Caco-2 (cell line): ENCODE measurements around the gene GCC2. TPM values are rescaled to one million over a fixed set of nuclear protein-coding genes. Genes with fewer than 3 reads are reported as not detected.
A peak's percentile ranks its signal among the peaks of the same experiment; 100 is the strongest.
"Not testable (repeated sequence)": the region's sequence is repeated elsewhere in the genome, so short reads cannot be mapped to it uniquely, and the experiment has no call there.

Experiments
- BruUV-seq: library from RNA; stranded (reverse); fragments of 400-500 nt; replicated peaks from 2 replicates; lab custom pipeline; 2021; lab: Mats Ljungman, UMichigan
- CTCF ChIA-PET: fragments of 300-600 bp; sonication (Branson Sonifier 250); formaldehyde crosslinking; loops from one replicate; lab custom pipeline; 2022; ENCODE audit warnings: antibody characterized with exemption; lab: Charles Lee
- POLR2A ChIA-PET: fragments of 300-600 bp; sonication (Branson Sonifier 250); formaldehyde crosslinking; loops from one replicate; lab custom pipeline; 2022; ENCODE audit warnings: antibody characterized with exemption; lab: Charles Lee
- DNase-seq, 2 experiments: peaks; one replicate each; pipeline versions ENCODE4 v3.0.0 to v3.0.0-alpha.2; 2020 to 2022
- H3K27me3 ChIP-seq: replicated peaks from 2 replicates; pipeline ENCODE4 v1.6.0; 2011; ENCODE audit warnings: low read length; ENCODE audit not compliant: control insufficient read depth, insufficient read depth
- H3K36me3 ChIP-seq: 2 replicates; pipeline ENCODE4 v1.5.1; 2011; ENCODE audit warnings: low read length; ENCODE audit not compliant: control insufficient read depth, insufficient read depth
- H3K4me1 ChIP-seq: fragments of 250-450 bp; sonication (Bioruptor Pico); 2 replicates; pipeline ENCODE4 v1.5.1; 2020; ENCODE audit warnings: mild to moderate bottlenecking
- H3K4me3 ChIP-seq: 2 replicates; pipeline ENCODE4 v1.5.1; 2011; ENCODE audit warnings: low read depth, mild to moderate bottlenecking, control low read depth, low read length
- H3K9me3 ChIP-seq: fragments of 250-450 bp; sonication (Bioruptor Pico); 2 replicates; pipeline ENCODE4 v1.5.1; 2020; ENCODE audit warnings: mild to moderate bottlenecking, moderate library complexity
- H3K27ac Mint-ChIP-seq: one replicate; pipeline ENCODE4 v1.8.0; 2022; ENCODE audit warnings: mixed read lengths; ENCODE audit not compliant: unreplicated experiment
- H3K27me3 Mint-ChIP-seq: one replicate; pipeline ENCODE4 v1.8.0; 2022; ENCODE audit warnings: mixed read lengths; ENCODE audit not compliant: insufficient read depth, unreplicated experiment
- H3K36me3 Mint-ChIP-seq: one replicate; pipeline ENCODE4 v1.8.0; 2022; ENCODE audit warnings: mild to moderate bottlenecking, mixed read lengths; ENCODE audit not compliant: insufficient read depth, unreplicated experiment
- H3K4me1 Mint-ChIP-seq: one replicate; pipeline ENCODE4 v1.8.0; 2022; ENCODE audit warnings: low read depth, mixed read lengths; ENCODE audit not compliant: unreplicated experiment
- H3K4me3 Mint-ChIP-seq: one replicate; pipeline ENCODE4 v1.8.0; 2022; ENCODE audit warnings: mild to moderate bottlenecking, moderate library complexity, mixed read lengths; ENCODE audit not compliant: unreplicated experiment
- H3K9me3 Mint-ChIP-seq: one replicate; pipeline ENCODE4 v1.8.0; 2022; ENCODE audit warnings: mixed read lengths; ENCODE audit not compliant: unreplicated experiment
- CTCF ChIP-seq, 2 experiments: fragments of 200-600 bp in 1 of 2; IDR thresholded peaks; 1 replicate in 1 of 2; 2 replicates in 1 of 2; pipeline versions ENCODE4 v1.5.1 to v1.8.0; 2011 to 2022; ENCODE audit warnings: antibody characterized with exemption in 1 of 2, control low read depth in 1 of 2, inconsistent platforms in 1 of 2, low read depth in 1 of 2, low read length in 1 of 2, mild to moderate bottlenecking in 1 of 2, moderate library complexity in 1 of 2; ENCODE audit not compliant: insufficient read depth in 1 of 2, severe bottlenecking in 1 of 2, unreplicated experiment in 1 of 2
- intact Hi-C: fragments of 100-400 bp; cut with micrococcal nuclease; formaldehyde crosslinking; loops from one replicate; pipeline ENCODE4 v1.10.0; 2022; ENCODE audit not compliant: unreplicated experiment
- total RNA-seq: library from RNA; stranded (reverse); gene quantifications from 2 replicates; pipeline ENCODE4 v1.2.3, GENCODE V29; 2022

The GCC2 gene
- total RNA-seq, 1 experiment from 2014 or later, result 46.2 TPM

- H3K27me3 ChIP-seq, H3K27me3 Mint-ChIP-seq, BruUV-seq, H3K9me3 Mint-ChIP-seq, H3K4me3 ChIP-seq, H3K36me3 ChIP-seq, CTCF ChIA-PET, H3K36me3 Mint-ChIP-seq, H3K4me1 Mint-ChIP-seq, H3K4me1 ChIP-seq, H3K4me3 Mint-ChIP-seq, intact Hi-C loops, POLR2A ChIA-PET, H3K9me3 ChIP-seq, DNase-seq: not testable (repeated sequence)
- H3K27ac Mint-ChIP-seq, result peak overlapping the region; percentile 2
Measured at GRCh38 chr2:108525258-108525657, 76.3 kb downstream of the GCC2 start.

- peaks cover 29% of the 10 kb centered on the region for H3K4me1 ChIP-seq
- Mint-ChIP-seq H3K27me3 (no peaks in the 10 kb centered on the region), H3K9me3 (no peaks in the 10 kb centered on the region), H3K4me1 (peaks cover 13% of the 10 kb centered on the region), H3K36me3 (peaks cover 15% of the 10 kb centered on the region), H3K4me3 (no peak overlapping the region), H3K27ac (no peak overlapping the region)
- no peaks in the 10 kb centered on the region for H3K36me3 ChIP-seq
- BruUV-seq, result no TSS peak
- no peaks in the 10 kb centered on the region for H3K9me3 ChIP-seq
- H3K27me3 ChIP-seq, result no peaks in the 10 kb centered on the region
- ChIA-PET POLR2A (no interaction called here), CTCF (interaction anchor here (0.7 kb wide), 1 partner anchor 257 kb away, joined by 3 read pairs; no protein-coding TSS in a partner anchor)
- no peak overlapping the region for H3K4me3 ChIP-seq
- no peak for TF ChIP-seq CTCF (IDR thresholded peaks at IDR 0.05; ENCODE audit: insufficient read depth in 1 of 2, low read depth in 1 of 2, low read length in 1 of 2, severe bottlenecking in 1 of 2, unreplicated experiment in 1 of 2)
- intact Hi-C loops, result no loop called here
- DNase-seq, result no peak
Measured at GRCh38 chr2:108531674-108532055, 82.7 kb downstream of the GCC2 start.

GRCh38 chr2:108533832-108534583 lies 85.0 kb downstream of the GCC2 start, which contains the start of gene LIMS1:
TSS of gene LIMS1 (plus strand) at chr2:108534470. CDS start at chr2:108534563, 93 bp downstream.
- no TSS peak for BruUV-seq
- ChIA-PET POLR2A (interaction anchor here (0.7 to 1.7 kb wide), 5 partner anchors 41 to 85 kb away, joined by 3 to 9 read pairs (median 4); partner anchors contain the start of gene GCC2), CTCF (interaction anchor here (1.2 to 1.7 kb wide), 3 partner anchors 50 to 102 kb away, joined by 6 to 16 read pairs (median 9); no protein-coding TSS in a partner anchor)
- no peaks in the 10 kb centered on the region for H3K9me3 Mint-ChIP-seq
- H3K27me3 Mint-ChIP-seq, result no peaks in the 10 kb centered on the region
- no peak for TF ChIP-seq CTCF (IDR thresholded peaks at IDR 0.05; ENCODE audit: insufficient read depth in 1 of 2, low read depth in 1 of 2, low read length in 1 of 2, severe bottlenecking in 1 of 2, unreplicated experiment in 1 of 2)
- Histone ChIP-seq H3K27me3 (no peaks in the 10 kb centered on the region), H3K9me3 (no peaks in the 10 kb centered on the region), H3K4me1 (peaks cover 45% of the 10 kb centered on the region), H3K4me3 (peak within 1 kb of the TSS; percentile 95), H3K36me3 (no peaks in the 10 kb centered on the region)
- H3K27ac Mint-ChIP-seq, result peak within 1 kb of the TSS; percentile 91
- peak; percentile 92 for DNase-seq
- intact Hi-C loops, result loop anchor here (1.0 to 2.0 kb wide), 3 partner anchors 31 to 85 kb away; partner anchors contain the start of gene GCC2
- peaks cover 30% of the 10 kb centered on the region for H3K4me1 Mint-ChIP-seq
- H3K36me3 Mint-ChIP-seq, result peaks cover 15% of the 10 kb centered on the region
- peak within 1 kb of the TSS; percentile 84 for H3K4me3 Mint-ChIP-seq
